Liver (tissue), 3 donors: ENCODE data around the gene AHR.

ENCODE experiments used
- CTCF ChIP-seq: fragments of 150-350 bp; IDR thresholded peaks from 2 replicates; pipeline ENCODE4 v1.5.1; 2017; ENCODE audit warnings: improper control_type of control experiment, low read depth, low read length; ENCODE audit not compliant: missing input control
- EGR1 ChIP-seq, 2 donors: IDR thresholded peaks; 2 replicates each; pipeline ENCODE4 v1.6.1; 2016 to 2018; ENCODE audit warnings: antibody characterized with exemption in 2 of 2, low read depth in 2 of 2
- FOXA1 ChIP-seq: IDR thresholded peaks from 2 replicates; pipeline ENCODE4 v1.6.1; 2016; ENCODE audit warnings: antibody characterized with exemption
- GABPA ChIP-seq, 2 donors: IDR thresholded peaks in 1 of 2; conservative IDR thresholded peaks in 1 of 2; 2 replicates each; pipeline ENCODE4 v1.6.1; 2016; ENCODE audit warnings: antibody characterized with exemption in 2 of 2, mild to moderate bottlenecking in 1 of 2, moderate library complexity in 1 of 2
- HNF4G ChIP-seq: IDR thresholded peaks from 2 replicates; pipeline ENCODE4 v1.6.1; 2016; ENCODE audit warnings: antibody characterized with exemption
- JUND ChIP-seq, 2 donors: IDR thresholded peaks; 2 replicates each; pipeline ENCODE4 v1.6.1; 2016; ENCODE audit warnings: antibody characterized with exemption in 2 of 2
- NR2F2 ChIP-seq: IDR thresholded peaks from 2 replicates; pipeline ENCODE4 v1.6.1; 2016; ENCODE audit warnings: antibody characterized with exemption
- RAD21 ChIP-seq, 2 donors: IDR thresholded peaks; 2 replicates each; pipeline ENCODE4 v1.6.1; 2016; ENCODE audit warnings: antibody characterized with exemption in 2 of 2, mild to moderate bottlenecking in 2 of 2
- REST ChIP-seq: IDR thresholded peaks from 2 replicates; pipeline ENCODE4 v1.6.1; 2016; ENCODE audit warnings: antibody characterized with exemption, mild to moderate bottlenecking
- SP1 ChIP-seq: IDR thresholded peaks from 2 replicates; pipeline ENCODE4 v1.6.1; 2018; ENCODE audit warnings: antibody characterized with exemption, mild to moderate bottlenecking
- TAF1 ChIP-seq: conservative IDR thresholded peaks from 2 replicates; pipeline ENCODE4 v1.6.1; 2016; ENCODE audit warnings: antibody characterized with exemption, mild to moderate bottlenecking
- YY1 ChIP-seq: IDR thresholded peaks from 2 replicates; pipeline ENCODE4 v1.6.1; 2016; ENCODE audit warnings: antibody characterized with exemption, mild to moderate bottlenecking
- ZBTB33 ChIP-seq: IDR thresholded peaks from 2 replicates; pipeline ENCODE4 v1.6.1; 2016; ENCODE audit warnings: antibody characterized with exemption
- TF ChIP-seq, protein P1 (sequence below): IDR thresholded peaks from 2 replicates; pipeline ENCODE4 v1.6.1; 2016; ENCODE audit warnings: antibody characterized with exemption
- donor health status: healthy.
- donor health status: healthy.

GRCh38 chr7:17371671-17372524 lies 73.4 kb downstream of the AHR start:
- TF ChIP-seq CTCF, result no peak
- TF ChIP-seq, protein P1, sequence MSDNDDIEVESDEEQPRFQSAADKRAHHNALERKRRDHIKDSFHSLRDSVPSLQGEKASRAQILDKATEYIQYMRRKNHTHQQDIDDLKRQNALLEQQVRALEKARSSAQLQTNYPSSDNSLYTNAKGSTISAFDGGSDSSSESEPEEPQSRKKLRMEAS, result no peak
- no peak for TF ChIP-seq ZBTB33
- no peak for TF ChIP-seq RAD21 (IDR thresholded peaks at IDR 0.05)
- TF ChIP-seq REST, result no peak
- TF ChIP-seq JUND (IDR thresholded peaks at IDR 0.05), result peak in 1 of 2 donors; percentile 22
- TF ChIP-seq GABPA (IDR thresholded peaks at IDR 0.05 in 1 of 2, conservative IDR thresholded peaks at IDR 0.05 in 1 of 2), result no peak
- TF ChIP-seq TAF1, result no peak
- no peak for TF ChIP-seq FOXA1
- no peak for TF ChIP-seq HNF4G
- TF ChIP-seq YY1, result no peak
- TF ChIP-seq NR2F2, result no peak
- TF ChIP-seq SP1, result no peak
- TF ChIP-seq EGR1 (IDR thresholded peaks at IDR 0.05; ENCODE audit: low read depth in 2 of 2), result no peak
